Transverse colon (tissue), 3 donors: ENCODE results near the gene SPATA31E1.

ENCODE experiments used
- EP300 ChIP-seq: sonication (generic); formaldehyde crosslinking; IDR thresholded peaks from one replicate; pipeline ENCODE4 v1.6.1; 2017; ENCODE audit warnings: antibody characterized with exemption, low read depth
- TF ChIP-seq, protein P1 (sequence below), 5 experiments: fragments of 200-600 bp in 3 of 5; fragments of 450-650 bp in 2 of 5; sonication (generic) in 3 of 5; IDR thresholded peaks; 1 replicate in 2 of 5; 2 replicates in 3 of 5; pipeline ENCODE4 v1.5.1; 2016 to 2017; ENCODE audit warnings: antibody characterized with exemption in 5 of 5, inconsistent platforms in 3 of 5, mild to moderate bottlenecking in 2 of 5, moderate library complexity in 1 of 5

DNA sequence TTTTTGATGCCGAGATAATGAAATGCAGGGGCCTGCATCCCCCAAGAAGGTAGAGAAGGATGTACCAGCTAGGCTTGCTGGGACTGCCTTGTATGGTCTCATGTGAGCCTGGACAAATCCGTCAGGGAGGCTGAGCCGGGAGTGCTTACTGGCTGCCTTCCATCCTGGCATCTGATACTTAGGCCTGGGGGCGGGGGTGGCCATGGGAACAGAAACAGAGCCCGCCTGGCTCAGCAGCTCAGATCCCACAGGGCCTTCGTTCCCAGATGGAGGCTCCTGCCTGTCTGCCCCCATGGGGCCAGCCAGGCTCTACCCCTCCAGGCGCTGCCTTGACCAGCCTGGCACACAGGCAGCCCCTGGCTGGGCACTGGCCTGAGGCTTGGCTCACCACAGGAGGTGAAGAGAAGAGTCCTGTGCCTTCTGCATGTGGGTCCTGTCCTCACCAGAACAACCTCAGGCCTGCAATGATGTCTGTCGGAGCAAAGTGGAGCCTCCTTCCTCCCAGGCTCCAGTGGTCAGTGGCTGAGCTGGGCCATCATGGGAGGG is 10.5 kb upstream of the SPATA31E1 start:
- TF ChIP-seq EP300: no peak
- TF ChIP-seq, protein P1, sequence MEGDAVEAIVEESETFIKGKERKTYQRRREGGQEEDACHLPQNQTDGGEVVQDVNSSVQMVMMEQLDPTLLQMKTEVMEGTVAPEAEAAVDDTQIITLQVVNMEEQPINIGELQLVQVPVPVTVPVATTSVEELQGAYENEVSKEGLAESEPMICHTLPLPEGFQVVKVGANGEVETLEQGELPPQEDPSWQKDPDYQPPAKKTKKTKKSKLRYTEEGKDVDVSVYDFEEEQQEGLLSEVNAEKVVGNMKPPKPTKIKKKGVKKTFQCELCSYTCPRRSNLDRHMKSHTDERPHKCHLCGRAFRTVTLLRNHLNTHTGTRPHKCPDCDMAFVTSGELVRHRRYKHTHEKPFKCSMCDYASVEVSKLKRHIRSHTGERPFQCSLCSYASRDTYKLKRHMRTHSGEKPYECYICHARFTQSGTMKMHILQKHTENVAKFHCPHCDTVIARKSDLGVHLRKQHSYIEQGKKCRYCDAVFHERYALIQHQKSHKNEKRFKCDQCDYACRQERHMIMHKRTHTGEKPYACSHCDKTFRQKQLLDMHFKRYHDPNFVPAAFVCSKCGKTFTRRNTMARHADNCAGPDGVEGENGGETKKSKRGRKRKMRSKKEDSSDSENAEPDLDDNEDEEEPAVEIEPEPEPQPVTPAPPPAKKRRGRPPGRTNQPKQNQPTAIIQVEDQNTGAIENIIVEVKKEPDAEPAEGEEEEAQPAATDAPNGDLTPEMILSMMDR (IDR thresholded peaks at IDR 0.05): no peak
